Calu3 (cell line): ENCODE data around the gene GPR156. TPM values are rescaled to one million over a fixed set of nuclear protein-coding genes. Genes with fewer than 3 reads are reported as not detected.

ENCODE experiments used
- BruUV-seq: library from RNA; stranded (reverse); fragments of 400-500 nt; replicated peaks from 2 replicates; lab custom pipeline; 2021; lab: Mats Ljungman, UMichigan
- CTCF ChIA-PET: fragments of 300-600 bp; sonication (Branson Sonifier 250); formaldehyde crosslinking; loops from one replicate; lab custom pipeline; 2022; ENCODE audit warnings: antibody characterized with exemption; lab: Charles Lee
- DNase-seq: peaks from one replicate; pipeline ENCODE4 v3.0.0; 2022
- H3K27ac Mint-ChIP-seq: one replicate; pipeline ENCODE4 v1.8.0; 2022; ENCODE audit warnings: mixed read lengths; ENCODE audit not compliant: unreplicated experiment
- H3K27me3 Mint-ChIP-seq: one replicate; pipeline ENCODE4 v1.8.0; 2022; ENCODE audit warnings: mixed read lengths; ENCODE audit not compliant: unreplicated experiment
- H3K36me3 Mint-ChIP-seq: one replicate; pipeline ENCODE4 v1.8.0; 2022; ENCODE audit warnings: mild to moderate bottlenecking, moderate library complexity, mixed read lengths; ENCODE audit not compliant: insufficient read depth, unreplicated experiment
- H3K4me1 Mint-ChIP-seq: one replicate; pipeline ENCODE4 v1.8.0; 2022; ENCODE audit warnings: mild to moderate bottlenecking, low read depth, mixed read lengths; ENCODE audit not compliant: unreplicated experiment
- H3K4me3 Mint-ChIP-seq: one replicate; pipeline ENCODE4 v1.8.0; 2022; ENCODE audit warnings: mild to moderate bottlenecking, low read depth, moderate library complexity, mixed read lengths; ENCODE audit not compliant: unreplicated experiment
- H3K9me3 Mint-ChIP-seq: one replicate; pipeline ENCODE4 v1.8.0; 2022; ENCODE audit warnings: low read depth, mixed read lengths; ENCODE audit not compliant: unreplicated experiment
- intact Hi-C: fragments of 100-400 bp; cut with micrococcal nuclease; formaldehyde crosslinking; loops from one replicate; pipeline ENCODE4 v1.10.0; 2022; ENCODE audit not compliant: unreplicated experiment
- total RNA-seq: library from RNA; stranded (reverse); gene quantifications from 2 replicates; pipeline ENCODE4 v1.2.3, GENCODE V29; 2022
- TF ChIP-seq, protein P1 (sequence below): fragments of 200-600 bp; IDR thresholded peaks from one replicate; pipeline ENCODE4 v1.8.0; 2022; ENCODE audit warnings: antibody characterized with exemption; ENCODE audit not compliant: unreplicated experiment

Gene GPR156
- total RNA-seq, 1 experiment from 2014 or later, result 0.45 TPM

DNA sequence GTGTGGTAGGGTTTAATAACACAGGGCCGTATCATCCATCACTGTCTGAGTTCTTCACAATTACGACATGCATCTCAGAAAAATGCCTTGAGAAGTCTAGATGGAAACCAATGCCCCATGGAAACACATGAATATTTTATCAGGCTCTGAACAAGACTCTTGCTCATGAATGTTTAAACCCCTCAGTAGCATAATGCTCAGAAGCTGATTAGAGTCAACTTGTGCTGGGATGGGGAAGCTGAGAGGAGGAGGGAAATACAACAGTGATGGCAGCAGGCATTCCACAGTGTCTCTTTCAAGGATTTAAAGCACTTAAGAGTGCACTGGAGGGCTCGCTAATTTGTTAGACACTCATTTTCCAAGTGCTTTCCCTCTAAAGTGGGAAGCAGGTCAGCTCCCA is 3.8 kb downstream of the GPR156 start:
- TF ChIP-seq, protein P1, sequence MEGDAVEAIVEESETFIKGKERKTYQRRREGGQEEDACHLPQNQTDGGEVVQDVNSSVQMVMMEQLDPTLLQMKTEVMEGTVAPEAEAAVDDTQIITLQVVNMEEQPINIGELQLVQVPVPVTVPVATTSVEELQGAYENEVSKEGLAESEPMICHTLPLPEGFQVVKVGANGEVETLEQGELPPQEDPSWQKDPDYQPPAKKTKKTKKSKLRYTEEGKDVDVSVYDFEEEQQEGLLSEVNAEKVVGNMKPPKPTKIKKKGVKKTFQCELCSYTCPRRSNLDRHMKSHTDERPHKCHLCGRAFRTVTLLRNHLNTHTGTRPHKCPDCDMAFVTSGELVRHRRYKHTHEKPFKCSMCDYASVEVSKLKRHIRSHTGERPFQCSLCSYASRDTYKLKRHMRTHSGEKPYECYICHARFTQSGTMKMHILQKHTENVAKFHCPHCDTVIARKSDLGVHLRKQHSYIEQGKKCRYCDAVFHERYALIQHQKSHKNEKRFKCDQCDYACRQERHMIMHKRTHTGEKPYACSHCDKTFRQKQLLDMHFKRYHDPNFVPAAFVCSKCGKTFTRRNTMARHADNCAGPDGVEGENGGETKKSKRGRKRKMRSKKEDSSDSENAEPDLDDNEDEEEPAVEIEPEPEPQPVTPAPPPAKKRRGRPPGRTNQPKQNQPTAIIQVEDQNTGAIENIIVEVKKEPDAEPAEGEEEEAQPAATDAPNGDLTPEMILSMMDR, result no peak
- intact Hi-C loops, result no loop called here
- no peaks in the 10 kb centered on the region for H3K9me3 Mint-ChIP-seq
- no peak overlapping the region for H3K4me3 Mint-ChIP-seq
- no TSS peak for BruUV-seq
- no peaks in the 10 kb centered on the region for H3K36me3 Mint-ChIP-seq
- no peak overlapping the region for H3K27ac Mint-ChIP-seq
- CTCF ChIA-PET, result no interaction called here
- H3K4me1 Mint-ChIP-seq, result peaks cover 18% of the 10 kb centered on the region
- no peak for DNase-seq
- H3K27me3 Mint-ChIP-seq, result peaks cover 27% of the 10 kb centered on the region

DNA sequence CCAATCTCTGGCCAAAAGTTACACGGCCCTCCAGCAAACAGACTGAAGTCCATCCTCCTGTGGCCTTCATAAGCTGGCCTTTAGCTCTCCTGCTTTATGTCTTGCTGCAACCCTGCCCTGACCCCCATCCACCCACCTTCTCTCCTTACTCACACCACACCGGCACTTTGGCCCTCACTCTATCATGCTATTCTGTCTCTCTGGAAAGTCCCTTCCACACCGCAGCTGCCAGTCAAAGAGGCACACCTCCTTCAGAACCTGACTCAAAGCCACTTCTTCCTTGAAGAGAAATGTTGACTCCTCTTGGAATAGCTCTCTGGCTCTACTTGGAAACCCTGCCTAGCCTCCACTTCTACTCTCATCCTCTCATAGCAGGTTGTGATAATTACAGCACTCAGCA is 4.5 kb downstream of the GPR156 start:
- TF ChIP-seq, protein P1, result no peak
- intact Hi-C loops, result no loop called here
- no peak overlapping the region for H3K27ac Mint-ChIP-seq
- no peak overlapping the region for H3K4me3 Mint-ChIP-seq
- H3K36me3 Mint-ChIP-seq, result no peaks in the 10 kb centered on the region
- BruUV-seq, result no TSS peak
- peaks cover 18% of the 10 kb centered on the region for H3K4me1 Mint-ChIP-seq
- H3K9me3 Mint-ChIP-seq, result no peaks in the 10 kb centered on the region
- peaks cover 34% of the 10 kb centered on the region for H3K27me3 Mint-ChIP-seq
- peak; percentile 19 for DNase-seq
- CTCF ChIA-PET, result no interaction called here

DNA sequence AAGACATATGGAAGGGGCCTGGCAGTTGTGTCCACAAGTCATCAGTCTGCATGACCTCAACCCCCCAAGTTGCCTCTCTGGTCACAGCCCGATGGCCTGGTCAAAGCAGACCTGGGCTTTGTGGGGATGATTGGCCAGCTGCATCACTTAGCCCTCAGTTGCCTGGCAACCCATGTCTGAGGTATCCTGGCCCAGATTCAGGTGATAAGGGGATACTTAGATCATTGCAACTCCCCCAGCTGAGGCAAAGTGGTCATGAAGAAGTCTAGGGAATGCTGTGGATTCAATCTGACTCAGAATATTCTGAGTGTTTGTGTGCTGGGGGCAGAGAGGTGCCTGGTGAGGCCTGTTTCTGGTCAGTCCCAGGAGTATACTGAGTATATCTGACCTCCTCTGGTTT is 5.0 kb downstream of the GPR156 start:
- H3K27ac Mint-ChIP-seq, result no peak overlapping the region
- TF ChIP-seq, protein P1, result no peak
- intact Hi-C loops, result no loop called here
- H3K4me1 Mint-ChIP-seq, result peaks cover 18% of the 10 kb centered on the region
- no peak for DNase-seq
- H3K27me3 Mint-ChIP-seq, result peaks cover 39% of the 10 kb centered on the region
- no TSS peak for BruUV-seq
- H3K9me3 Mint-ChIP-seq, result no peaks in the 10 kb centered on the region
- no peak overlapping the region for H3K4me3 Mint-ChIP-seq
- CTCF ChIA-PET, result no interaction called here
- H3K36me3 Mint-ChIP-seq, result no peaks in the 10 kb centered on the region

DNA sequence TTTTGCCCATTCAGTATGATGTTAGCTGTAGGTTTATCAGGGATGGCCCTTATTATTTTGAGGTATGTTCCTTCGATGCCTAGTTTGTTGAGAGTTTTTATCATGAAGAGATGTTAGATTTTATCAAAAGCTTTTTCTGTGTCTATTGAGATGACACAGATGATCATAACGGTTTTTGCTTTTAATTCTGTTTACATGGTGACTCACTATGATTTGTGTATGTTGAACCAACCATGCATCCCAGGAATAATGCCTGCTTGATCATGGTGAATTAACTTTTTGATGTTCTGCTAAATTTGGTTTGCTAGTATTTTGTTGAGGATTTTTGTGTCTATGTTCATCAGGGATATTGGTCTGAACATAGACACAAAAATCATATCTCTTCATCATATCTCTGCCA is 8.3 kb downstream of the GPR156 start:
- no peak overlapping the region for H3K27ac Mint-ChIP-seq
- no peak for DNase-seq
- no peaks in the 10 kb centered on the region for H3K9me3 Mint-ChIP-seq
- CTCF ChIA-PET, result no interaction called here
- H3K27me3 Mint-ChIP-seq, result peaks cover 26% of the 10 kb centered on the region
- peaks cover 11% of the 10 kb centered on the region for H3K4me1 Mint-ChIP-seq
- intact Hi-C loops, result no loop called here
- TF ChIP-seq, protein P1, result no peak
- no peaks in the 10 kb centered on the region for H3K36me3 Mint-ChIP-seq
- BruUV-seq, result no TSS peak
- no peak overlapping the region for H3K4me3 Mint-ChIP-seq
